GM19328 (cell line): Measurements from ENCODE around the gene CTNNA2.

Source experiments
- ATAC-seq: cut with Tn5 transposase; IDR thresholded peaks from one replicate; pipeline ENCODE4 v1.9.1; 2021; ENCODE audit warnings: mild to moderate bottlenecking, moderate library complexity; ENCODE audit not compliant: unreplicated experiment

CTNNA2 gene

DNA sequence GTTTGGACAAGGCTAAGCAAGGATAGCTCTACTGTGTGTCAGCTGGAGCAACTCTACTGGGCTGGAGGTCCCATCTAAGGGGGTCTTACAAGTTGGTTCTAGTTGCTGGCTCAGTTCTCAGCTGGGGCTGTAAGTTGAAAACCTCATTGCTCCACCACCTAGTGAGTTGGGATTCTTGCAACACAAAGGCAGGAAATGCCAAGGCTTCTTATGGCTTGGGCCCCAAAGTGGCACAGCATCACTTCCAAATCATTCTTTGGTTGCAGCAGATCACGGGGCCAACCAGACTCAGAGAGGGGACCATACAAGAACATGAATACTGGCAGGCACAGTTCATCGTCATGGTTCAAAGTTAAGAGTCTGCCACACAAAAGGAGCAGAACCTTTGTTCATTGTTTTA lies 459.0 kb downstream of the CTNNA2 start:
- ATAC-seq = no peak

DNA sequence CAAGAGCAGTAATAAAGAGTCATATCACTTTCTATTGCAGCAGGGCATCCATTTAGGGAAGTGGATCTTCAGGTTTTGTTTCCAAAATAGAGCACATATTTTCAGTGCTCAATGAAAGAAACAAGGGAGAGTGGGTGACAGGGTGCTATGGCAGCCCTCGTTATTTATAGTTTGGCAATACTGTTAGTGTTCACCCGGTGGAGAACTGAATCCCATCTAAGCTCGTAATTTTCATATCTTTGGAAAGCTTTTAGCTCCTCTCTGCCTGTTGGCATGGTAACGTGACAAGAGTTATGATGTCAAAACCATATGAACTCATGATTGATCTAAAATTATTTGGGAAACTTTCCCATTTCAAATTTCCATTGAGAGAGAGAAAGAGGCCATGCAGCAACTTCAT lies 459.8 kb downstream of the CTNNA2 start:
- no peak for ATAC-seq

- no peak for ATAC-seq
Measured at GRCh38 chr2:79975791-79976565, 463.1 kb downstream of the CTNNA2 start.

- ATAC-seq = no peak
Measured at GRCh38 chr2:79977792-79978191, 464.9 kb downstream of the CTNNA2 start.

- ATAC-seq = no peak
Measured at GRCh38 chr2:79980116-79980515, 467.3 kb downstream of the CTNNA2 start.

- ATAC-seq = no peak
Measured at GRCh38 chr2:79980816-79981215, 468.0 kb downstream of the CTNNA2 start.

DNA sequence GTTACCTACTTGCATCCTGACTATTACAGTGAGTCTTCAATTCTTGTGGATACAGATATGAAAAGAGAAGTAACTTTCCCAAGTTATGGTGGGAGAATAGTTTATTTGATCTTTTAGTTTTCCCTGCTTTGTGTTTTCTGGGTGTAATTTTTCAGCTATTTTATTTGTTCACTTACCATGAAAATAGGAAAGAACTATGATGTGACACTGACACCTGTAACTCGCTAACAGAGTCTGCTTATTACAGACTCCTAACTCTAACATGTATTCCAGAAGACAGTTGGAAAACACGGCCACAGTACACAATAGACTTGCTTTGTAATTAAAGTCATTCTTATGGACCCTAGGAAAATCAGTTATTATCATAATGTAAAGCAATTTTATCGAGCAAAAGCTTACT lies 468.5 kb downstream of the CTNNA2 start:
- no peak for ATAC-seq

DNA sequence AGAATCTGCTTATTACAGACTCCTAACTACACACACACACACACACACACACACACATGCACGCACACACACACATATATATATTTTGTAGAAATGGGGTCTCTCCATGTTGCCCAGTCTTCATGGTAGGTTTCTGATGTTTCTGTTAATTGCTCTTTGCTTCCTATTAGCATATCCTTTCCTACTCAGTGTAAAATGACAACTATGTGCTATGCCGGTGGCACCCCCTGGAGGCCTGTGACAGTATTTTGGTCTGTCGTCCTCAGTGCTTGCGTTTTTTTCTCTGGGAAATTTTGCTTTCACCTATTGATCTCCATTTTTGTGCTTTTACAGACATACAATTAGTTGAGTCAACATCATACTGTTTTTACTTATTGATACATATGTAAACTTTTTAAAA lies 469.6 kb downstream of the CTNNA2 start:
- no peak for ATAC-seq

DNA sequence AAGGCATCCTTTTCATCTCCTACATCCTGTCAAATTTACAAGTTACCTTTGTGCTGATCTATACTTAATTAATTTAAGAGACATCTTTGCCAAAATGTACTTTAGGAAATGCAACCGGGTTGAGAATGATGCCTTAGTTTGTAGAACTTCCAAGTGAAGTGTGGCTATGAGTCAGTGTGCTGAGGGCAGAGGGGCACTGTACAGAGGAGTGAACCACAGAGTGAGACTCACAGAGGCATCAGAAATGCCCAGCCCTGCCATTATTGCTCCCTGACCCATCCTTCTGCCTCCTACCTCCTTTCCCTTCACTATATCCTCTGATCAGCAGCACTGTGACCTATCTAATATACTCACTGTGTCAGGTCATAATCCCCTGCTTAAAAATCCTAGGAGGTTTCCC lies 471.6 kb downstream of the CTNNA2 start:
- ATAC-seq = no peak

GRCh38 chr2:79985145-79985544 lies 472.3 kb downstream of the CTNNA2 start:
- no peak for ATAC-seq

DNA sequence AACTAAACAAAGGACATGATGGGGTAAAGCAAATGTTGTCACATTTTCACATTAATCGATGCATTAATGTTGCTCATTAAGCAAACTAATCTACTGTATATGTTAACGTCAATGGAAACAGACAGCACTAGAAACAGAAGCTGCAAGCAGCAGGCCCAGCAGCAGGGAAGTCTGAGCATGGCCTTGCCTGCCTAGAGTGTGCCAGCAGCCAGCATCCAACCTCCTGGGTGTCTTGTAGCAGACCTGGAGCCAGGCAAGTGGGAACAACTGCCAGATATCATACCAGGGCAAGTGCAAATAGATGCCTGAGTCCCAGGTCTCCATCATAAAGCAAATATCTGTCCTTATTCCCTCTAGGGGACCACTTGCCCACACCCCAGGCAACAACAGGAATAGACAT lies 472.7 kb downstream of the CTNNA2 start:
- no peak for ATAC-seq

- ATAC-seq = no peak
Measured at GRCh38 chr2:79993144-79993543, 480.3 kb downstream of the CTNNA2 start.

- no peak for ATAC-seq
Measured at GRCh38 chr2:79994161-79994560, 481.3 kb downstream of the CTNNA2 start.

GRCh38 chr2:79994965-79995364 lies 482.1 kb downstream of the CTNNA2 start:
- ATAC-seq = no peak

- no peak for ATAC-seq
Measured at GRCh38 chr2:79996709-79997108, 483.9 kb downstream of the CTNNA2 start.

DNA sequence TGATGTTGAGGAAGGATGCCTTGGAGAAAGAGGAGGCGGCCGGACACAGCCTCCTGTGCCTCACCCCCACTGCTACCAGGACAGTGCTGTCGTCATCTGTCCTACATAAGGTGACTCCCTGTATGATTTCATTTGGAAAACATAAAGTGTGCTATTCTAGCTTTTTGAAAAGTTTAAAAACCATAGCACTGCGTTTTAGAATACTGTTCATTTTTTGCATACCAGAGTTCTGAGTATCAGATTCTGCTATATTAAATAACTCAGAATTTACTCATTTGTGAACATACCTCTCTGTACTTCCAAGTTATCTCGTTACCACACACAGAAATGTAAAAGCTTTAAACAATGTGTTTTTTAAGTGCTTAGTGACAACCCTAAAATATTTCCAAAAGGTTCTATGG lies 488.9 kb downstream of the CTNNA2 start:
- ATAC-seq = no peak

- no peak for ATAC-seq
Measured at GRCh38 chr2:80002112-80002511, 489.3 kb downstream of the CTNNA2 start.

GRCh38 chr2:80002568-80003157 lies 489.8 kb downstream of the CTNNA2 start:
- ATAC-seq = no peak

DNA sequence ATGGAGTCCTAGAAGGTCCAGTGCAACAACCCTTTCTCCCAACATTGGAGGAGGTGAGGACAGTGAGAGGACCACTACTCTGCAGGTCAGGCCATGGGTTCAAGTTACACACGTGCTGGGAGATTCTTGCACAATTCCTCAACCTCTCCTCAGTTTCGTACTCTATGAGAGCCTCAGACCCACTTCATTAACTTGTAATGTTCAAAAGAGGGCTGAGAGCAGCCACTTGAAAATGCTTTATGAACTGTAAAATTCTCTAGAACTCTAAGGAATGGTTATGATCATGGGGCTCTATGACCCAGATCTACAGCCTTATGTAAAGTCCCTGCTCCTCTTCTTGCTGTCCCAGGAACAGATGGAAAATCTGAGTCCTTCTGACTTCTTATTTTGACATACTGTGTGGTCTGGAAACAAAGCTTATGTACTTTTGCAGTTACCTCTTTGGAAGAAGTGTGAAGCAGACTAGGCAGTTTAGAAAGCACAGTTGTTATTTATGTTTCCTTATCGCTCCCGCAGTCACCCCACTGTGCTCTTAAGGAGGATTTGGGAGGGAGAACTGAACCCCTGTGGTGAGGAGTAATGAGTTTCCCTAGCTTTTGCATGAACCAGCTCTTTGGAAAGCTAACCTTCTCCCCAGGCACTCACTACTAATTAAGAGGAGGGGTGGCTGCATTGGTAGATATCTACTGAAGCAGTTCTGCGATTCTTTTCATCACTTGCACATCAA lies 495.1 kb downstream of the CTNNA2 start:
- ATAC-seq = no peak

DNA sequence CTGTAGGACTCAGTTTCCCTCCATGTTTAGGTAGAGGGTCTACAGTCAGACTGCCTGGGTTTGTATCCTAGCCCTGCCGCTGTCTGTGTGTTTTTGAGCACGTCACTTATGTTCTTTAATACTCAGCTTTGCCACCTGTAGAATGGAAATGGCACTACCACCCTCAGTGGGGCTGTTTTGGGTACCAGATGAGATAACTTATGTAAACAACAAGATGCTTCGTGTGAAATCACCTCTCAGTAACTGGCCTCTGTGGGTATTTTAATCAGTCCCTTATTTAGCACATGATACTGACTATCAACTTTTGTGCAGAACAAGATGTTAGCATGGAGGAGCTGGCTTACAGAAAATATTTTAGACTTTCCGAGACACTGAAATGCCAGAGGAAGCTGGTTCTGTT lies 495.7 kb downstream of the CTNNA2 start:
- no peak for ATAC-seq

GRCh38 chr2:80009211-80009610 lies 496.4 kb downstream of the CTNNA2 start:
- no peak for ATAC-seq

DNA sequence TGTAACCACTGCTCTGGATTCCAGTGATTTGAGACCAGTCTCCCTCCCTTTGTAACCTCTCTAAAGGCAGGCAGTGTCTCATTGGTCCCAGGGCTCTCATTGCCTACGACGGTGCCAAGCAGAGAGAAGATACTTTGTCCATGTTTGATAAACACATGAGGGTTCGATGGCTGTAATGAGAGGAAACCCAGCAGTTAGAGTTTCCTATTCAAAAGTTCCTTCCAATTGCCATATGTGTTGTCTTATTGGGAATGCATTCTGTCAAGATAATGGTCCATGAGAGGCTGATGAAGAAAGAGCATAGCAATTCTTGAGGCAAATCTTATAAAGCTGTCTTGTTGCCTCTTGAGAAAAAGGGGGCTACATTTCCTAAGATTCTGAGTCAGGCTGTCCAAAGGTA lies 499.2 kb downstream of the CTNNA2 start:
- no peak for ATAC-seq
